ENCODE measurements around the gene PTGDS.

PTGDS gene

GRCh38 chr9:137017791-137018497 is 40.6 kb downstream of the PTGDS start:
- ChIA-PET CTCF (interaction anchor here (1.8 kb wide), 1 partner anchor 11 kb away, joined by 7 read pairs; no protein-coding TSS in a partner anchor), POLR2A (no interaction called here)
- DNase-seq (ENCODE audit: extremely low spot score): no peak
- TF ChIP-seq L3MBTL2 (conservative IDR thresholded peaks at IDR 0.05) (no peak), ZNF384 (IDR thresholded peaks at IDR 0.05) (no peak), BHLHE40 (IDR thresholded peaks at IDR 0.05; ENCODE audit: borderline replicate concordance) (no peak), FOXM1 (IDR thresholded peaks at IDR 0.05; ENCODE audit: borderline replicate concordance) (no peak), FOXA1 (IDR thresholded peaks at IDR 0.05) (no peak), ELF4 (IDR thresholded peaks at IDR 0.05) (no peak), CTBP1 (IDR thresholded peaks at IDR 0.05; ENCODE audit: borderline replicate concordance) (no peak)

- TF ChIP-seq L3MBTL2 (conservative IDR thresholded peaks at IDR 0.05) (no peak), CTBP1 (IDR thresholded peaks at IDR 0.05; ENCODE audit: borderline replicate concordance) (no peak), LEF1 (IDR thresholded peaks at IDR 0.05; ENCODE audit: borderline replicate concordance) (no peak), SUZ12 (IDR thresholded peaks at IDR 0.05) (no peak), FOXM1 (IDR thresholded peaks at IDR 0.05; ENCODE audit: borderline replicate concordance) (no peak), FOXK2 (IDR thresholded peaks at IDR 0.05) (no peak), ARNT (IDR thresholded peaks at IDR 0.05) (no peak), FOXA1 (IDR thresholded peaks at IDR 0.05) (no peak), ELF4 (IDR thresholded peaks at IDR 0.05) (no peak), ZNF384 (IDR thresholded peaks at IDR 0.05) (no peak), TARDBP (IDR thresholded peaks at IDR 0.05) (no peak), BHLHE40 (IDR thresholded peaks at IDR 0.05; ENCODE audit: borderline replicate concordance) (no peak), SP1 (IDR thresholded peaks at IDR 0.05) (no peak), HDGF (IDR thresholded peaks at IDR 0.05; ENCODE audit: borderline replicate concordance) (no peak), PKNOX1 (IDR thresholded peaks at IDR 0.05) (no peak), NFRKB (IDR thresholded peaks at IDR 0.05) (no peak)
- ChIA-PET POLR2A (no interaction called here), CTCF (interaction anchor here (1.8 kb wide), 1 partner anchor 10 kb away, joined by 7 read pairs; no protein-coding TSS in a partner anchor)
- DNase-seq (ENCODE audit: extremely low spot score): no peak
Measured at GRCh38 chr9:137018761-137019559, 41.7 kb downstream of the PTGDS start.

- POLR2A ChIA-PET: interaction anchor here (1.2 kb wide), 1 partner anchor 66 kb away, joined by 3 read pairs; the partner anchor contains the start of gene MAN1B1
- no peak for TF ChIP-seq ZNF384 (IDR thresholded peaks at IDR 0.05)
- no peak for TF ChIP-seq FOXK2 (IDR thresholded peaks at IDR 0.05)
- TF ChIP-seq ELF4 (IDR thresholded peaks at IDR 0.05): no peak
- no peak for TF ChIP-seq CTBP1 (IDR thresholded peaks at IDR 0.05; ENCODE audit: borderline replicate concordance)
- TF ChIP-seq FOXA1 (IDR thresholded peaks at IDR 0.05): no peak
- TF ChIP-seq LEF1 (IDR thresholded peaks at IDR 0.05; ENCODE audit: borderline replicate concordance): no peak
- CTCF ChIA-PET: interaction anchor here (0.8 to 1.8 kb wide), 2 partner anchors 9 to 15 kb away, joined by 3 to 6 read pairs; no protein-coding TSS in a partner anchor
- no peak for DNase-seq (ENCODE audit: extremely low spot score)
Measured at GRCh38 chr9:137019891-137020683, 42.8 kb downstream of the PTGDS start.

DNA sequence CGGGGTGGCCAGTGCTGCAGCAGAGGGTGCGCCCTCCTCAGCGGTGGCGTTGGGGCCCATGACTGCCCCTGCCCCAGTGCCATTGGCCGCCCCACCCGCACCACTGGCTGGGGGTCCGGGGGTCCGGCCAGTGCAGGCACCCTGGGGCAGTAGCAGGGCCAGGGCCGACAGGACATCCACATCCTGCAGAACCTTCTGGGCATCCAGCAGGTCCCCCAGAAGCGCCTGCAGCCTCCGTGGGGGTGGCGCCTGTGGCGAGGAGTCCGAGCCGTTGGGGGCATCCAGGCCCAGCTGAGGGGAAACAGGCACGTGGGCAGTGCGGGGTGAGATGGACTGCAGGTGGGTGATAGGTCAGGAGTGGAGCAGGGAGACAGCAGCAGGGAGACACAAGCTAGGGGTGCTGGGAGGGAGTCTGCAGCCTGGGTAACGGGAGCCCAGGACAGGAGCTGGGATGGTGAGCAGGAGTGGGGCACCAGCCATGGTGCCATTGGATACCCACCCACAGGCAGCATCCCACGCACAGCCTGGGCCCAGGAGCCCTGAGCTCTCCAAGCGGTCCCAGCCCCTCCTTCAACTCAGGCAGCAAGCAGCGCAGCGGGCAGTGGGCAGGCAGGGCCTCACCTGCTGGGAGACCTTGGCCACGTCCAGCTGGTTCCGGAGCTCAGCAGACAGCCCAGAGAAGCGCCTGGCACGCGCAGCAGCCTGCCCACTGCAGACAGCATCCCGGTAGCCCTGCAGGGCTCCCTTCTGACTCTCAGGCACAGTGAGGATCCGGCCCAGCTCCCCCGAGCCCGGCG is 43.7 kb downstream of the PTGDS start:
- no peak for TF ChIP-seq L3MBTL2 (conservative IDR thresholded peaks at IDR 0.05)
- no peak for TF ChIP-seq FOXA1 (IDR thresholded peaks at IDR 0.05)
- no peak for TF ChIP-seq CTBP1 (IDR thresholded peaks at IDR 0.05; ENCODE audit: borderline replicate concordance)
- TF ChIP-seq TARDBP (IDR thresholded peaks at IDR 0.05): no peak
- TF ChIP-seq ARNT (IDR thresholded peaks at IDR 0.05): no peak
- no peak for TF ChIP-seq NFRKB (IDR thresholded peaks at IDR 0.05)
- TF ChIP-seq ZNF384 (IDR thresholded peaks at IDR 0.05): no peak
- no peak for TF ChIP-seq FOXM1 (IDR thresholded peaks at IDR 0.05; ENCODE audit: borderline replicate concordance)
- no peak for TF ChIP-seq HDGF (IDR thresholded peaks at IDR 0.05; ENCODE audit: borderline replicate concordance)
- no peak for TF ChIP-seq PKNOX1 (IDR thresholded peaks at IDR 0.05)
- TF ChIP-seq LEF1 (IDR thresholded peaks at IDR 0.05; ENCODE audit: borderline replicate concordance): no peak
- TF ChIP-seq FOXK2 (IDR thresholded peaks at IDR 0.05): no peak
- TF ChIP-seq SUZ12 (IDR thresholded peaks at IDR 0.05): no peak
- no peak for TF ChIP-seq ELF4 (IDR thresholded peaks at IDR 0.05)
- no peak for TF ChIP-seq SP1 (IDR thresholded peaks at IDR 0.05)
- no peak for TF ChIP-seq BHLHE40 (IDR thresholded peaks at IDR 0.05; ENCODE audit: borderline replicate concordance)
- no peak for DNase-seq (ENCODE audit: extremely low spot score)
- ChIA-PET CTCF (interaction anchor here (0.8 to 1.8 kb wide), 2 partner anchors 8 to 14 kb away, joined by 3 to 6 read pairs; no protein-coding TSS in a partner anchor), POLR2A (interaction anchor here (1.2 kb wide), 1 partner anchor 66 kb away, joined by 3 read pairs; the partner anchor contains the start of gene MAN1B1)

GRCh38 chr9:137021568-137021978 is 44.3 kb downstream of the PTGDS start:
- no peak for TF ChIP-seq FOXK2 (IDR thresholded peaks at IDR 0.05)
- no peak for TF ChIP-seq NFRKB (IDR thresholded peaks at IDR 0.05)
- no peak for TF ChIP-seq SP1 (IDR thresholded peaks at IDR 0.05)
- TF ChIP-seq TARDBP (IDR thresholded peaks at IDR 0.05): no peak
- TF ChIP-seq ARNT (IDR thresholded peaks at IDR 0.05): no peak
- TF ChIP-seq PKNOX1 (IDR thresholded peaks at IDR 0.05): no peak
- TF ChIP-seq BHLHE40 (IDR thresholded peaks at IDR 0.05; ENCODE audit: borderline replicate concordance): no peak
- no peak for TF ChIP-seq ELF4 (IDR thresholded peaks at IDR 0.05)
- TF ChIP-seq LEF1 (IDR thresholded peaks at IDR 0.05; ENCODE audit: borderline replicate concordance): no peak
- TF ChIP-seq CTBP1 (IDR thresholded peaks at IDR 0.05; ENCODE audit: borderline replicate concordance): no peak
- ChIA-PET POLR2A (interaction anchor here (1.2 kb wide), 1 partner anchor 65 kb away, joined by 3 read pairs; the partner anchor contains the start of gene MAN1B1), CTCF (interaction anchor here (1.8 kb wide), 1 partner anchor 8 kb away, joined by 6 read pairs; no protein-coding TSS in a partner anchor)
- no peak for DNase-seq (ENCODE audit: extremely low spot score)
